ENCODE measurements around the gene NUP210.

DNA sequence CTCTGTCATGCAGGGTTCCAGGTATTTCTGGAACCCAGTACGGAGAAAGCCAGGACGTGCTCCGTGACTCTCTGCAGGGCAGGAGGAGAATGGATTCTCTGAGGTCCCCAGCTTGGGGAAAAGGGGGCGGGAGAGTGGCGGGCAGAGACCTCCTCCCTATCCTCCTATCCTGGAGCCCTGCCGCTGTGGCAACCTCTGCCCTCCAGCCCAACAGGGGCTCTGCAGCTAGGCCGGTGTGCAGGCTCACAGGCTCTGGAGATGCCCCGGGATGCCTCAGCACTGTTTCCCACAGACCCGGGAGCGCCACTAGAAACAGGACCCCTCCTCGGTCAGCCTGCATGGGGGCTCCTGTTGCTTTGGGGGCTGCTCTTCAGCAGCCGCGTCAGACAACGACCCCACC is 43.1 kb downstream of the NUP210 start:
- TF ChIP-seq, protein P1, sequence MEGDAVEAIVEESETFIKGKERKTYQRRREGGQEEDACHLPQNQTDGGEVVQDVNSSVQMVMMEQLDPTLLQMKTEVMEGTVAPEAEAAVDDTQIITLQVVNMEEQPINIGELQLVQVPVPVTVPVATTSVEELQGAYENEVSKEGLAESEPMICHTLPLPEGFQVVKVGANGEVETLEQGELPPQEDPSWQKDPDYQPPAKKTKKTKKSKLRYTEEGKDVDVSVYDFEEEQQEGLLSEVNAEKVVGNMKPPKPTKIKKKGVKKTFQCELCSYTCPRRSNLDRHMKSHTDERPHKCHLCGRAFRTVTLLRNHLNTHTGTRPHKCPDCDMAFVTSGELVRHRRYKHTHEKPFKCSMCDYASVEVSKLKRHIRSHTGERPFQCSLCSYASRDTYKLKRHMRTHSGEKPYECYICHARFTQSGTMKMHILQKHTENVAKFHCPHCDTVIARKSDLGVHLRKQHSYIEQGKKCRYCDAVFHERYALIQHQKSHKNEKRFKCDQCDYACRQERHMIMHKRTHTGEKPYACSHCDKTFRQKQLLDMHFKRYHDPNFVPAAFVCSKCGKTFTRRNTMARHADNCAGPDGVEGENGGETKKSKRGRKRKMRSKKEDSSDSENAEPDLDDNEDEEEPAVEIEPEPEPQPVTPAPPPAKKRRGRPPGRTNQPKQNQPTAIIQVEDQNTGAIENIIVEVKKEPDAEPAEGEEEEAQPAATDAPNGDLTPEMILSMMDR (IDR thresholded peaks at IDR 0.05) = no peak
- no peak for TF ChIP-seq POLR2A (IDR thresholded peaks at IDR 0.05)

All from thyroid gland (tissue), 4 donors.